ENCODE results near the gene SCN3A. TPM values are rescaled to one million over a fixed set of nuclear protein-coding genes. Genes with fewer than 3 reads are reported as not detected.

Gene SCN3A
- total RNA-seq, 4 donors from 2014 or later, result 0.17 to 0.97 (median 0.38) TPM

DNA sequence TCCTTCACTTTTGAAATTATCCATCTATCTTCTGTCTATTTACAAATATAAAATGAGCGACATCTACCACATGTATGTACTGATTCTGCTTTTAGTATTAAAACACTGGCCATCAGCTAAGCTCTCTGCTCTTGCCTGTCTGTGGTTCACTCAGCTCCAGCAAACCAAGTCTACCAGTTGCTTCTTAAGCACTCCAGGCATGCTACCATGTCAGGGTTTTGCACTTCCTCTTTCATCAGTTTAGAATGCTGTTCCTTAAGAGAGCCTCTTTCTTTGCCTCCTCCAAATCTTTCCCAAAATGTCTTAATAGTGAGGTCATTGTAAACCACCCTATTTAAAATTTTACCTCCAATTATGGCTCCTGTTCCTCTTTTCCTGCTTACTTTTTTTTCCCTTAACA, 59.5 kb downstream of the SCN3A start:
- H3K4me1 ChIP-seq, result no peaks in the 10 kb centered on the region
- DNase-seq (ENCODE audit: low spot score in 2 of 2), result no peak
- no peaks in the 10 kb centered on the region for H3K27me3 ChIP-seq
- H3K36me3 ChIP-seq, result no peaks in the 10 kb centered on the region
- H3K4me3 ChIP-seq, result no peak overlapping the region
- no peaks in the 10 kb centered on the region for H3K9me3 ChIP-seq
- 93% methylated on average over 1 of the region's 1 CpG for WGBS
- H3K27ac ChIP-seq, result no peak overlapping the region
- TF ChIP-seq EP300 (IDR thresholded peaks at IDR 0.05), result no peak
- no peak for TF ChIP-seq CTCF (IDR thresholded peaks at IDR 0.05)
- TF ChIP-seq POLR2AphosphoS5 (IDR thresholded peaks at IDR 0.05), result no peak
- no peak for TF ChIP-seq POLR2A (IDR thresholded peaks at IDR 0.05)

- no peak overlapping the region for H3K4me3 ChIP-seq
- no peaks in the 10 kb centered on the region for H3K9me3 ChIP-seq
- no peaks in the 10 kb centered on the region for H3K36me3 ChIP-seq
- no peak overlapping the region for H3K27ac ChIP-seq
- TF ChIP-seq POLR2A (IDR thresholded peaks at IDR 0.05), result no peak
- no peak for TF ChIP-seq POLR2AphosphoS5 (IDR thresholded peaks at IDR 0.05)
- no peak for TF ChIP-seq CTCF (IDR thresholded peaks at IDR 0.05)
- TF ChIP-seq EP300 (IDR thresholded peaks at IDR 0.05), result no peak
- WGBS, result 75% methylated on average over 1 of the region's 1 CpG
- no peak for DNase-seq (ENCODE audit: low spot score in 2 of 2)
- H3K27me3 ChIP-seq, result no peaks in the 10 kb centered on the region
- no peaks in the 10 kb centered on the region for H3K4me1 ChIP-seq
Measured at GRCh38 chr2:165141601-165142354, 62.1 kb downstream of the SCN3A start.

DNA sequence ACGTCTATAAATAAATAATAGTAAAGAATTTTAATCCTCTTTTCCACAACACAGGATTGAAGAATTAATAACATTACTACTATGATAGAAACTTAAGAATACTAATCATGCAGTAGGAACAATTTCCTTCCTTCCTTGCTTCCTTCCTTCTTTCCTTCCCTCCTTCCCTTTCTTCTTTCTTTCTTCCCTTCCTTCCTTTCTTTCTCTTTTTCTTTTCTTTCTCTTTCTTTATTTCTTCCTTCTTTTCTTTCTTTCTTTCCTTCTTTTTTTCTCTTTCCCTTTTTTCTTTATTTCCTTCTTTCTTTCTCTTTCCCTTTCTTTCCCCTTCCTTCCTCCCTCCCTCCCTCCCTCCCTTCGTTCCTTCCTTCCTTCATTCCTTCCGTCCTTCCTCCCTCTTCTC, 77.6 kb downstream of the SCN3A start:
- H3K36me3 ChIP-seq, result no peaks in the 10 kb centered on the region
- DNase-seq (ENCODE audit: low spot score in 2 of 2), result no peak
- H3K4me1 ChIP-seq, result no peaks in the 10 kb centered on the region
- no peaks in the 10 kb centered on the region for H3K27me3 ChIP-seq
- TF ChIP-seq POLR2A (IDR thresholded peaks at IDR 0.05) (no peak), EP300 (IDR thresholded peaks at IDR 0.05) (no peak), POLR2AphosphoS5 (IDR thresholded peaks at IDR 0.05) (no peak), CTCF (IDR thresholded peaks at IDR 0.05) (no peak)
- no peak overlapping the region for H3K4me3 ChIP-seq
- no peaks in the 10 kb centered on the region for H3K9me3 ChIP-seq
- H3K27ac ChIP-seq, result no peak overlapping the region
- WGBS, result 74% methylated on average over 3 of the region's 3 CpGs

DNA sequence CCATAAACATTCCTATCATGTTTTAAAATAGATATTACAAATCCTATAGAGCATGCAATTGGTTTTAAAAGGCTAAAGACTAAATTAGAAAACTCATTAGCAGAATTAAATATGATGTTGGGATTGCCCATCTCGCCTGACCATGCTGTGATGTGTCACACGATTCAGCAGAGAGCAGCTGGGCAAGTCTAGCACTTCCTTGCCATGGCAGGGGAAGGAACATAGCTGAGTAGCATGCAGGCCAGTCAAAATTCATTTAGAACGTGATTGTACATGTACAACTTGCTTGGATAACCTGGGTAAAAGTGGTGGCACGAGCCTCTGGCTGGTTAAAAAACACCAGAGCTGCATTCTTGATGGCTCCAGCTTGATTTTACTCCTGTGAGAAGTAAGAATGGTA, 81.3 kb downstream of the SCN3A start:
- Histone ChIP-seq H3K9me3 (no peaks in the 10 kb centered on the region), H3K4me3 (no peak overlapping the region), H3K36me3 (no peaks in the 10 kb centered on the region), H3K27ac (no peak overlapping the region), H3K27me3 (no peaks in the 10 kb centered on the region), H3K4me1 (no peaks in the 10 kb centered on the region)
- no peak for DNase-seq (ENCODE audit: low spot score in 2 of 2)
- 35% methylated on average over 4 of the region's 4 CpGs for WGBS
- no peak for TF ChIP-seq POLR2A (IDR thresholded peaks at IDR 0.05)

GRCh38 chr2:165120740-165121467, 82.9 kb downstream of the SCN3A start:
- Histone ChIP-seq H3K27me3 (no peaks in the 10 kb centered on the region), H3K4me3 (no peak overlapping the region), H3K4me1 (no peaks in the 10 kb centered on the region), H3K36me3 (no peaks in the 10 kb centered on the region), H3K9me3 (no peaks in the 10 kb centered on the region), H3K27ac (no peak overlapping the region)
- DNase-seq (ENCODE audit: low spot score in 2 of 2), result no peak
- no peak for TF ChIP-seq EP300 (IDR thresholded peaks at IDR 0.05)
- no peak for TF ChIP-seq POLR2A (IDR thresholded peaks at IDR 0.05)
- TF ChIP-seq POLR2AphosphoS5 (IDR thresholded peaks at IDR 0.05), result no peak
- TF ChIP-seq CTCF (IDR thresholded peaks at IDR 0.05), result no peak
- WGBS, result 80% methylated on average over 7 of the region's 7 CpGs
